ENCODE measurements around the gene MED27.
"Not testable (repeated sequence)": the region's sequence is repeated elsewhere in the genome, so short reads cannot be mapped to it uniquely, and the experiment has no call there.

Gene MED27

DNA sequence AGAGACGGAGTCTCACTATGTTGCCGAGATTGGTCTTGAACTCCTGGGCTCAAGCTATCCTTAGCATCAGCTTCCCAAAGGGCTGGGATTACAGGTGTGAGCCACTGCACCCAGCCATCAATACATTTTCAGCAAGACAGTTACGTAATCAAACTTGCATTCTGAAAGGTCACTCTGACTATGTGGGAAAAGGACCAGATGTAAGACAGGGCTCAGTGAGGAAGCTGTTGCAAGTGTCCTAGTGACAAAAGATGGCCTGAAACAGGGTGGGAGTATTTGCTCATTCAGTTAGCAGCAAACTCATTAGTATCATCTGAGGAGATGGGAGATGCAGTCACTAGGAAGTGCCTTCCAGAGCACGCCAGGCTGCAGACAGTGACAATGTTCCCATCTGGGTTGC is 16.9 kb downstream of the MED27 start:
- TF ChIP-seq, protein P1, sequence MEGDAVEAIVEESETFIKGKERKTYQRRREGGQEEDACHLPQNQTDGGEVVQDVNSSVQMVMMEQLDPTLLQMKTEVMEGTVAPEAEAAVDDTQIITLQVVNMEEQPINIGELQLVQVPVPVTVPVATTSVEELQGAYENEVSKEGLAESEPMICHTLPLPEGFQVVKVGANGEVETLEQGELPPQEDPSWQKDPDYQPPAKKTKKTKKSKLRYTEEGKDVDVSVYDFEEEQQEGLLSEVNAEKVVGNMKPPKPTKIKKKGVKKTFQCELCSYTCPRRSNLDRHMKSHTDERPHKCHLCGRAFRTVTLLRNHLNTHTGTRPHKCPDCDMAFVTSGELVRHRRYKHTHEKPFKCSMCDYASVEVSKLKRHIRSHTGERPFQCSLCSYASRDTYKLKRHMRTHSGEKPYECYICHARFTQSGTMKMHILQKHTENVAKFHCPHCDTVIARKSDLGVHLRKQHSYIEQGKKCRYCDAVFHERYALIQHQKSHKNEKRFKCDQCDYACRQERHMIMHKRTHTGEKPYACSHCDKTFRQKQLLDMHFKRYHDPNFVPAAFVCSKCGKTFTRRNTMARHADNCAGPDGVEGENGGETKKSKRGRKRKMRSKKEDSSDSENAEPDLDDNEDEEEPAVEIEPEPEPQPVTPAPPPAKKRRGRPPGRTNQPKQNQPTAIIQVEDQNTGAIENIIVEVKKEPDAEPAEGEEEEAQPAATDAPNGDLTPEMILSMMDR (IDR thresholded peaks at IDR 0.05; ENCODE audit: poor library complexity, severe bottlenecking), result no peak
- ATAC-seq (ENCODE audit: low read depth) (no peak), DNase-seq (ENCODE audit: low spot score) (no peak)
- Histone ChIP-seq H3K27me3 (ENCODE audit: insufficient read depth, poor library complexity, severe bottlenecking) (no peaks in the 10 kb centered on the region), H3K9me3 (ENCODE audit: severe bottlenecking) (no peaks in the 10 kb centered on the region), H3K4me3 (ENCODE audit: severe bottlenecking) (no peak overlapping the region), H3K4me1 (ENCODE audit: insufficient read depth, poor library complexity, severe bottlenecking) (no peaks in the 10 kb centered on the region), H3K27ac (ENCODE audit: poor library complexity, severe bottlenecking) (no peak overlapping the region), H3K36me3 (ENCODE audit: low read depth) (no peaks in the 10 kb centered on the region)

DNA sequence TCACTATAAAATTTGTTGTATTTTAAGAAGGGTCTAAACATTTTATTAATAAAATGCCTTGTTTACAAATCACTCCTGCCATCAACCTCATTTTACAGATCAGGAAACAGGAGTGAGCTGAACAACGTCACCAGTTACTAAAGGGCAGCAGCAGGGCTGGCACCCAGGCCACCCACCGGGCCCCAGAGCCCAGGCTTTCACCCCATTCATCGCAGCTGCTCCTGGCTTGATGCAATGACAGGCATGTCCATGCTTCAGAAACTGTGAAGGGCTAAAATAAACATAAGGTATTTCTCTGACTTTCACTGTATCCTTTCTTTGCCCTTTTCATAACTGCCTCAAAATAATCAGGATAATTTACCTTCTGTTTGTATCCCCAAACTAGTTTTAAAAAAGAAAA is 18.1 kb downstream of the MED27 start:
- no peaks in the 10 kb centered on the region for H3K9me3 ChIP-seq (ENCODE audit: severe bottlenecking)
- TF ChIP-seq, protein P1 (IDR thresholded peaks at IDR 0.05; ENCODE audit: poor library complexity, severe bottlenecking), result no peak
- no peaks in the 10 kb centered on the region for H3K27me3 ChIP-seq (ENCODE audit: insufficient read depth, poor library complexity, severe bottlenecking)
- no peaks in the 10 kb centered on the region for H3K36me3 ChIP-seq (ENCODE audit: low read depth)
- no peak overlapping the region for H3K27ac ChIP-seq (ENCODE audit: poor library complexity, severe bottlenecking)
- no peaks in the 10 kb centered on the region for H3K4me1 ChIP-seq (ENCODE audit: insufficient read depth, poor library complexity, severe bottlenecking)
- no peak overlapping the region for H3K4me3 ChIP-seq (ENCODE audit: severe bottlenecking)
- ATAC-seq (ENCODE audit: low read depth) (no peak), DNase-seq (ENCODE audit: low spot score) (no peak)

DNA sequence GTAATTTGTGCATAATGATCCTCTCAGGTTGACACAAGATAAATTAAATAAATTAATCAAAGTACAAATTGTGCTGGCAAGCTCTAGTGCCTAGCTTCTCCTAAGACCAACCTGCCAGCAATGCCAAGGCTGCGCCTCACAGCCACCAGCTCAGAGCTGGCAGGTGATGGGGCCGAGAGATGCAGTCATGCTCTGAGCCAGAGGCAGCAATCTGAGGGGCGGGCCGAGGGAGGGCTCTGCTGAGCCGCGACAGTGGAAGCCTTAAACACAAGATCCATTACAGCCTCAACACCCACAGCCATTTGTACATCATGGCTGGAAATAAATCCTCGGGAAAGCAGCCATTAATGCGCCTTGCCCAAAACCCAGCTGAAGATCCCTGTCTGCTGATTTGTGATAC is 20.3 kb downstream of the MED27 start:
- Histone ChIP-seq H3K27me3 (ENCODE audit: insufficient read depth, poor library complexity, severe bottlenecking) (no peaks in the 10 kb centered on the region), H3K9me3 (ENCODE audit: severe bottlenecking) (no peaks in the 10 kb centered on the region), H3K4me1 (ENCODE audit: insufficient read depth, poor library complexity, severe bottlenecking) (no peaks in the 10 kb centered on the region), H3K27ac (ENCODE audit: poor library complexity, severe bottlenecking) (no peak overlapping the region), H3K4me3 (ENCODE audit: severe bottlenecking) (no peak overlapping the region), H3K36me3 (ENCODE audit: low read depth) (no peaks in the 10 kb centered on the region)
- DNase-seq (ENCODE audit: low spot score) (no peak), ATAC-seq (ENCODE audit: low read depth) (no peak)
- TF ChIP-seq, protein P1 (IDR thresholded peaks at IDR 0.05; ENCODE audit: poor library complexity, severe bottlenecking), result no peak

DNA sequence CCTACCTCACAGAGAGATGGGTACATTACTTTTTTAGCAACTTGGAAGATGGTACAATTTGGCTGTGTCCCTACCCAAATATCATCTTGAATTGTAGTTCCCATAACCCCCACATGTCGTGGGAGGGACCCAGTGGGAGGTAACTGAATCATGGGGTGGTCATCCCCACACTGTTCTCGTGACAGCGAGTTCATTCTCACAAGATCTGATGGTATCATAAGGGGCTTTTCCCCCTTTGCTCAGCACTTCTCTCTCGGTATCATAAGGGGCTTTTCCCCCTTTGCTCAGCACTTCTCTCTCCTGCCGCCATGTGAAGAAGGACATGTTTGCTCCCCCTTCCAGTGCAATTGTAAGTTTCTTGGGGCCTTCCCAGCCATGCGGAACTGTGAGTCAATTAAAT is 21.4 kb downstream of the MED27 start:
- ATAC-seq (ENCODE audit: low read depth); DNase-seq (ENCODE audit: low spot score); H3K27me3 ChIP-seq (ENCODE audit: insufficient read depth, poor library complexity, severe bottlenecking); H3K27ac ChIP-seq (ENCODE audit: poor library complexity, severe bottlenecking); H3K4me1 ChIP-seq (ENCODE audit: insufficient read depth, poor library complexity, severe bottlenecking); H3K4me3 ChIP-seq (ENCODE audit: severe bottlenecking); H3K9me3 ChIP-seq (ENCODE audit: severe bottlenecking); H3K36me3 ChIP-seq (ENCODE audit: low read depth): not testable (repeated sequence)

DNA sequence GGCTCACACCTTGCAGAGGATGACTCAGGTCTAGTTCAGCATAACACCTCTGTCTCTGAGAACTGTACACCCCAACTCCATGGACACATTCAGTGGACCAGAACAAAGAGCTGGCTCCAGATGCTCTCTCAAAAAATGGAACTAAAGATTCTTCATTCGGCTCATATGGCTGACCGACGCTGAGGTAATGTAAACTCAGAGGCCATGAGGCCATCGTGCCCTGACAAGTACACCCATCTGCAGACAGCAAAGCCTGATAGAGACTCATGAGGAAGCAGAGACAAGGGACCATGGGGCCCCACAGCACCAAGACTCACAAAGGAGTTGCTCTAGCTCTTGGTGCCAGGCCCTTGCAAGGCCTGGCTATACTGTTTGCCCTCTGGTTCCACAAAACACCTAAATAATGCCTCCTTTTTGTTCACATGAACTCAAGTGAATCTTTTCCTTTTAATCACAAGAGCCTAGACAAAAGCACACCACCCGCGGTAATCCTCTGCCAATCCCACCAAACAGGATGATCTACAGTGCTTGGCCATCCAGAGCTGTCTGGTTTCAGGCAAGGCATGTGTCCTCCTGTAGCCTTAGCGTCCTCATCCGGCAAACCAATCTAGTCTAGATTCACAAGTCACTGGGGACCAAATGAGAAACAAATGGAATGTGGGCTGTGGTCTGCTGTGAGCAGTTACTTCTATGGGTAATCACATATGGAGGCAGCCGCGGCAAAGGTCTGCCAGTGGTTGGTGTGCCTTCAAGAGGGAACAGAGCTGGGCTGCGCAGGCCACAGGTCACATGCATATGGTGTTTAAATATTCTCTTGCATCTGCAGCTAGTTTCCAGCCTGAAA is 22.7 kb downstream of the MED27 start:
- Histone ChIP-seq H3K4me1 (ENCODE audit: insufficient read depth, poor library complexity, severe bottlenecking) (no peaks in the 10 kb centered on the region), H3K27ac (ENCODE audit: poor library complexity, severe bottlenecking) (no peak overlapping the region), H3K27me3 (ENCODE audit: insufficient read depth, poor library complexity, severe bottlenecking) (no peaks in the 10 kb centered on the region), H3K9me3 (ENCODE audit: severe bottlenecking) (no peaks in the 10 kb centered on the region), H3K4me3 (ENCODE audit: severe bottlenecking) (no peak overlapping the region), H3K36me3 (ENCODE audit: low read depth) (no peaks in the 10 kb centered on the region)
- TF ChIP-seq, protein P1 (IDR thresholded peaks at IDR 0.05; ENCODE audit: poor library complexity, severe bottlenecking), result no peak
- ATAC-seq (ENCODE audit: low read depth) (peak; percentile 42; the same call in 1 of the 3 replicates), DNase-seq (ENCODE audit: low spot score) (no peak)

Measured in RWPE2 (cell line).